Activated CD8-positive, alpha-beta T cell treated with anti-CD3 and anti-CD28 coated beads, Interleukin-2, amount 10 ng/mL, durations not matched to agents 7 days and 5 days (primary cell): Measurements from ENCODE around the gene TOMM40L. TPM values are rescaled to one million over a fixed set of nuclear protein-coding genes. Genes with fewer than 3 reads are reported as not detected.
A peak's percentile ranks its signal among the peaks of the same experiment; 100 is the strongest.

Experiments used
- ATAC-seq: fragments of 150-1000 bp; cut with Tn5 transposase; one replicate; pipeline ENCODE4 v1.10.0; 2021; ENCODE audit warnings: moderate library complexity
- CTCF ChIA-PET: fragments of 350-600 bp; sonication (Branson Sonifier 250); formaldehyde crosslinking; loops from one replicate; lab custom pipeline; 2021; ENCODE audit warnings: antibody characterized with exemption; lab: Charles Lee
- POLR2A ChIA-PET: fragments of 350-600 bp; sonication (Branson Sonifier 250); formaldehyde crosslinking; loops from one replicate; lab custom pipeline; 2021; ENCODE audit warnings: antibody characterized with exemption; lab: Charles Lee
- DNase-seq: peaks from one replicate; pipeline ENCODE4 v3.0.0-alpha.2; 2020
- H3K27ac Mint-ChIP-seq: one replicate; pipeline ENCODE4 v1.8.0; 2021; ENCODE audit warnings: mild to moderate bottlenecking, mixed read lengths
- H3K27me3 Mint-ChIP-seq: one replicate; pipeline ENCODE4 v1.8.0; 2021; ENCODE audit warnings: low read depth, mixed read lengths
- H3K36me3 Mint-ChIP-seq: one replicate; pipeline ENCODE4 v1.8.0; 2021; ENCODE audit warnings: low read depth, mixed read lengths
- H3K4me1 Mint-ChIP-seq: one replicate; pipeline ENCODE4 v1.8.0; 2021; ENCODE audit warnings: low read depth, mixed read lengths
- H3K4me3 Mint-ChIP-seq: one replicate; pipeline ENCODE4 v1.8.0; 2021; ENCODE audit warnings: mild to moderate bottlenecking, mixed read lengths
- H3K9me3 Mint-ChIP-seq: one replicate; pipeline ENCODE4 v1.8.0; 2022; ENCODE audit warnings: mixed read lengths; ENCODE audit not compliant: insufficient read depth
- total RNA-seq, 2 experiments: library from RNA; stranded (reverse); gene quantifications; one replicate each; pipeline ENCODE4 v1.2.3, GENCODE V29; 2021

The TOMM40L gene
- total RNA-seq = 10 to 100 TPM; 19.1 to 22.0 TPM

GRCh38 chr1:161225534-161226319 is at the start of gene TOMM40L:
Gene TOMM40L (plus strand): TSS chr1:161226060. CDS start chr1:161226490, 430 bp downstream.
- no peaks in the 10 kb centered on the region for H3K27me3 Mint-ChIP-seq
- peak within 1 kb of the TSS; percentile 95 for H3K4me3 Mint-ChIP-seq
- ChIA-PET CTCF (interaction anchor here (0.6 to 17.9 kb wide), 48 partner anchors 10 to 512 kb away, joined by 3 to 331 read pairs (median 5); partner anchors contain the start of genes ADAMTS4, CFAP126, FCER1G and NDUFS2), POLR2A (interaction anchor here (0.6 to 2.4 kb wide), 17 partner anchors 9 to 181 kb away, joined by 3 to 31 read pairs (median 3); partner anchors contain the start of genes B4GALT3, FCER1G, NDUFS2 and PPOX)
- ATAC-seq (peak; percentile 98), DNase-seq (peak; percentile 96)
- peaks cover 26% of the 10 kb centered on the region for H3K36me3 Mint-ChIP-seq
- no peaks in the 10 kb centered on the region for H3K9me3 Mint-ChIP-seq
- peak within 1 kb of the TSS; percentile 99 for H3K27ac Mint-ChIP-seq
- peaks cover 43% of the 10 kb centered on the region for H3K4me1 Mint-ChIP-seq

GRCh38 chr1:161176468-161177111 is 49.3 kb upstream of the TOMM40L start:
- Mint-ChIP-seq H3K27ac (peak overlapping the region; percentile 94), H3K27me3 (no peaks in the 10 kb centered on the region)
- POLR2A ChIA-PET = interaction anchor here (0.7 to 2.3 kb wide), 11 partner anchors 10 to 213 kb away, joined by 3 to 46 read pairs (median 4); partner anchors contain the start of genes NDUFS2, PPOX, TOMM40L and UFC1

GRCh38 chr1:161177112-161177935 is 48.5 kb upstream of the TOMM40L start, which contains the start of gene B4GALT3:
Gene B4GALT3 (minus strand): TSS chr1:161177507. CDS start chr1:161176060, 1,447 bp downstream.
- ChIA-PET POLR2A (interaction anchor here (0.6 to 2.3 kb wide), 12 partner anchors 9 to 212 kb away, joined by 3 to 46 read pairs (median 4); partner anchors contain the start of genes NDUFS2, PPOX, TOMM40L and UFC1), CTCF (interaction anchor here (0.6 to 3.3 kb wide), 9 partner anchors 11 to 204 kb away, joined by 3 to 40 read pairs (median 4); partner anchors contain the start of genes CFAP126, NDUFS2, PPOX and TOMM40L)
- peak; percentile 94 for DNase-seq
- Mint-ChIP-seq H3K27ac (peak within 1 kb of the TSS; percentile 94), H3K27me3 (no peaks in the 10 kb centered on the region), H3K9me3 (no peaks in the 10 kb centered on the region), H3K4me3 (peak within 1 kb of the TSS; percentile 90), H3K36me3 (peaks cover 38% of the 10 kb centered on the region), H3K4me1 (peaks cover 56% of the 10 kb centered on the region)
- peak; percentile 91 for ATAC-seq

More at GRCh38 chr1:161176468-161177111, 49.3 kb upstream of the TOMM40L start:
- Mint-ChIP-seq H3K36me3 (peaks cover 38% of the 10 kb centered on the region), H3K4me1 (peaks cover 49% of the 10 kb centered on the region), H3K9me3 (no peaks in the 10 kb centered on the region), H3K4me3 (peak overlapping the region; percentile 90)
- ATAC-seq (no peak), DNase-seq (no peak)
- CTCF ChIA-PET = interaction anchor here (1.2 to 3.3 kb wide), 6 partner anchors 10 to 205 kb away, joined by 3 to 40 read pairs (median 6); partner anchors contain the start of genes CFAP126, NDUFS2, PPOX and TOMM40L

GRCh38 chr1:161177936-161178244 is 48.0 kb upstream of the TOMM40L start:
- no peaks in the 10 kb centered on the region for H3K9me3 Mint-ChIP-seq
- H3K4me3 Mint-ChIP-seq = peak overlapping the region; percentile 90
- ATAC-seq (no peak), DNase-seq (no peak)
- H3K27ac Mint-ChIP-seq = peak overlapping the region; percentile 94
- peaks cover 34% of the 10 kb centered on the region for H3K36me3 Mint-ChIP-seq
- ChIA-PET POLR2A (interaction anchor here (0.6 to 2.3 kb wide), 5 partner anchors 8 to 208 kb away, joined by 3 to 46 read pairs (median 12); partner anchors contain the start of genes NDUFS2 and PPOX), CTCF (interaction anchor here (0.6 to 3.3 kb wide), 4 partner anchors 12 to 132 kb away, joined by 3 to 40 read pairs (median 7); partner anchors contain the start of genes PPOX and USF1)
- H3K27me3 Mint-ChIP-seq = no peaks in the 10 kb centered on the region
- peaks cover 62% of the 10 kb centered on the region for H3K4me1 Mint-ChIP-seq

DNA sequence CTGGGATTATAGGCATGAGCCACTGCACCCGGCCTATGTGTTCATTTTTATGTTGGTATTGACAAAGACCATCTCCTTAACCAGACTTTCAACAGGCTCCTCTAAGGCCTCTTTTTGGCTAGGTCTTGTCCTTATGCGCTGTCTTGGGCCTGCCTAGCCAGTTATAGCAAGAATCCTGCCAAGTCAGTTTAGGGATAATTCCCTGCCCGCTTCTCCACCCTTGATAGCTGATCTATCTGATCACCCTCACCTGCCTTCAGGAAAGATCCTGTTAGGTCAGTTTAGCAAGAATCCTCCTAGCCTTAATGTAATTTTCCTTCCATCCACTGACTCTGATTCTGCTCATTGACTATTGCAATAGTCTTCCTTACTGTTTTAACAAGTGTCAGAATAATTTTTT is 46.2 kb upstream of the TOMM40L start:
- ChIA-PET CTCF (interaction anchor here (3.7 to 5.5 kb wide), 4 partner anchors 9 to 46 kb away, joined by 12 to 70 read pairs (median 54); partner anchors contain the start of genes PPOX and TOMM40L), POLR2A (interaction anchor here (0.9 kb wide), 1 partner anchor 22 kb away, joined by 4 read pairs; the partner anchor contains the start of gene NDUFS2)
- H3K9me3 Mint-ChIP-seq = no peaks in the 10 kb centered on the region
- peaks cover 23% of the 10 kb centered on the region for H3K36me3 Mint-ChIP-seq
- peaks cover 71% of the 10 kb centered on the region for H3K4me1 Mint-ChIP-seq
- no peak overlapping the region for H3K4me3 Mint-ChIP-seq
- no peak overlapping the region for H3K27ac Mint-ChIP-seq
- DNase-seq (no peak), ATAC-seq (no peak)
- H3K27me3 Mint-ChIP-seq = no peaks in the 10 kb centered on the region

DNA sequence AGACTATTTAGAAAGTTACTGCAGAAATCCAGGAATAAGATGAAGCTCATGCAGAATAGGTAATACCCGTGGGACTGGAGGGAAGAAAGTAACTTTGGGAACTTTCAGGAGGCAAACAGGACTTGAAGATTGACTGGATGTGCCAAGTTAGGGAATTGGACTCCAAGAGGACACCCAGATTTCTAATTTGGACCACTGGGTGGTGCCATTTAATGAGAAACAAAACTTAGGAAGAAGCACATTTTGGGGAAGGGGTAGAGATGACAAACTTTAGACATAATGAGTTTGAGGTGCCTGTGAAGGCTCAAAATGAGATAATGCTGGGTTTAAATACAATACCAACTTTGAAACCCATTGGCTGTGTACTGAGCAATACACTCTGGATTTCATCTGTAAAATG is 45.2 kb upstream of the TOMM40L start:
- H3K27ac Mint-ChIP-seq = peak overlapping the region; percentile 77
- ATAC-seq (no peak), DNase-seq (no peak)
- no peaks in the 10 kb centered on the region for H3K9me3 Mint-ChIP-seq
- ChIA-PET POLR2A (interaction anchor here (0.8 to 2.7 kb wide), 5 partner anchors 10 to 62 kb away, joined by 4 to 9 read pairs (median 5); partner anchors contain the start of genes NDUFS2, NIT1, PFDN2 and PPOX), CTCF (interaction anchor here (1.2 to 5.5 kb wide), 11 partner anchors 10 to 201 kb away, joined by 3 to 70 read pairs (median 15); partner anchors contain the start of genes ADAMTS4, ARHGAP30, NDUFS2 and PPOX)
- H3K36me3 Mint-ChIP-seq = peaks cover 15% of the 10 kb centered on the region
- H3K4me3 Mint-ChIP-seq = no peak overlapping the region
- H3K4me1 Mint-ChIP-seq = peaks cover 70% of the 10 kb centered on the region
- no peaks in the 10 kb centered on the region for H3K27me3 Mint-ChIP-seq

DNA sequence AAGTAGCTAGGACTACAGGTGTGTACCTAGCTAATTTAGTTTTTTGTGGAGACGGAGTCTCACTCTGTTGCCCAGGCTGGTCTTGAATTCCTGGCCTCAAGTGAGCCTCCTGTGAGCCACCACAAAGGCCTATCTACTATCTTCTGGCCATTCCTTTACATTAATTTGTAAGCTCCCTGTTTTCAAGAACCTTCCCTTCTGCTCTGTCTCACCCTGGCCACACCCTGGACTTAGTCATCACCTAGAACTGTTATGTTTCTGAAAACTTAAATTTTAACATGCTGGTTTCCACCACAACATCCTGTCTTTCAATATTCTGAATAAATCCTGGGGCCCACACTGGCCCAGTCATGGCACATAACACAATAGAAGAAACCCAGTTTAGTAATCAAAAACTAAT is 43.6 kb upstream of the TOMM40L start:
- POLR2A ChIA-PET = interaction anchor here (0.6 to 2.7 kb wide), 15 partner anchors 10 to 349 kb away, joined by 3 to 40 read pairs (median 5); partner anchors contain the start of genes ARHGAP30, DEDD, NDUFS2 and PFDN2
- Mint-ChIP-seq H3K27me3 (no peaks in the 10 kb centered on the region), H3K4me3 (peak overlapping the region; percentile 47), H3K9me3 (no peaks in the 10 kb centered on the region), H3K36me3 (peaks cover 9% of the 10 kb centered on the region), H3K4me1 (peaks cover 76% of the 10 kb centered on the region), H3K27ac (peak overlapping the region; percentile 93)
- ATAC-seq (peak; percentile 62), DNase-seq (peak; percentile 81)
- CTCF ChIA-PET = interaction anchor here (0.9 to 5.5 kb wide), 17 partner anchors 9 to 201 kb away, joined by 3 to 70 read pairs (median 6); partner anchors contain the start of genes ADAMTS4, APOA2, FCER1G and NDUFS2

GRCh38 chr1:161185282-161185682 is 40.6 kb upstream of the TOMM40L start:
- ATAC-seq = peak; percentile 83
- CTCF ChIA-PET = interaction anchor here (0.8 to 2.9 kb wide), 9 partner anchors 9 to 202 kb away, joined by 3 to 32 read pairs (median 5); partner anchors contain the start of genes NDUFS2, PPOX and TOMM40L
- POLR2A ChIA-PET = interaction anchor here (0.7 to 2.2 kb wide), 10 partner anchors 8 to 85 kb away, joined by 3 to 14 read pairs (median 5); partner anchors contain the start of genes ADAMTS4, B4GALT3, NDUFS2 and PPOX

DNA sequence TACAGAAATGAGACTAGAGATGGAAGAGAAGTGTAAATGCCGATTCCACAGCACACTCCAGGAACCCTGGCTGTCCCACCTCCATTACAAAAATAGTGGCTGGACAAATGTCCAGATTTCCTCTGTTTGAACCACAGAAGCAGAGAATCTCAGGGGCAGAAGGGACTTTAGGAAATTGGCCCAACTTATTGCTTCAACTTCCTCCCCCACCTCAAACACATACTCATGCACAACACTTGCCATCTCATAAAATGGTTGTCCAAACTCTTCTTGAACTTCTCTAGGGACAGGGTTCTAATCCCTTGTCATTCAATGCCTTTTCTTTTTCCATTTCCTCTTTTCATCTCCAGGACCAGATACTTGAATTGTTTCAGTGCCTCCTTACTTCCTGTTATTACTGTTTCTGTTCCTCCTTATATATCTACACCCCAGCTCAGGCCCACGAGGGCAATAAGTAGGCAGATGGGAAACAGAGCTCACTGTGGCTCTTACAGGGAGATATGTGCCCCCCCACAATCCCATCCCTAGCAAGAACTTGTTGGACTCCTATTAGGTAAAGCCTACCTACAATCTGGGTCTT is 40.0 kb upstream of the TOMM40L start:
- H3K9me3 Mint-ChIP-seq = no peaks in the 10 kb centered on the region
- H3K4me1 Mint-ChIP-seq = peaks cover 74% of the 10 kb centered on the region
- CTCF ChIA-PET = interaction anchor here (0.8 to 2.9 kb wide), 12 partner anchors 9 to 201 kb away, joined by 3 to 32 read pairs (median 4); partner anchors contain the start of genes CFAP126, NDUFS2, PPOX and TOMM40L
- DNase-seq (no peak), ATAC-seq (no peak)
- H3K27ac Mint-ChIP-seq = peak overlapping the region; percentile 91
- peak overlapping the region; percentile 62 for H3K4me3 Mint-ChIP-seq
- POLR2A ChIA-PET = interaction anchor here (0.7 to 2.2 kb wide), 10 partner anchors 9 to 85 kb away, joined by 3 to 14 read pairs (median 5); partner anchors contain the start of genes ADAMTS4, B4GALT3, NDUFS2 and PPOX
- H3K36me3 Mint-ChIP-seq = peaks cover 9% of the 10 kb centered on the region
- no peaks in the 10 kb centered on the region for H3K27me3 Mint-ChIP-seq

More at GRCh38 chr1:161185282-161185682, 40.6 kb upstream of the TOMM40L start:
- peak; percentile 90 for DNase-seq
- Mint-ChIP-seq H3K4me3 (peak overlapping the region; percentile 62), H3K4me1 (peaks cover 79% of the 10 kb centered on the region), H3K9me3 (no peaks in the 10 kb centered on the region), H3K27me3 (no peaks in the 10 kb centered on the region), H3K27ac (peak overlapping the region; percentile 91), H3K36me3 (peaks cover 9% of the 10 kb centered on the region)
